CD4-positive, alpha-beta T cell treated with Interleukin-15 for 1 hour (primary cell): ENCODE data around the gene AHNAK2.
"Not testable (repeated sequence)": the region's sequence is repeated elsewhere in the genome, so short reads cannot be mapped to it uniquely, and the experiment has no call there.

Source experiments
- DNase-seq: peaks from one replicate; pipeline ENCODE4 v3.0.0-alpha.2; 2020

Gene AHNAK2

GRCh38 chr14:104895207-104895785 is 82.9 kb downstream of the AHNAK2 start:
- no peak for DNase-seq

GRCh38 chr14:104894331-104895206 is 83.6 kb downstream of the AHNAK2 start:
- no peak for DNase-seq

GRCh38 chr14:104893435-104894207 is 84.6 kb downstream of the AHNAK2 start:
- DNase-seq, result no peak

DNA sequence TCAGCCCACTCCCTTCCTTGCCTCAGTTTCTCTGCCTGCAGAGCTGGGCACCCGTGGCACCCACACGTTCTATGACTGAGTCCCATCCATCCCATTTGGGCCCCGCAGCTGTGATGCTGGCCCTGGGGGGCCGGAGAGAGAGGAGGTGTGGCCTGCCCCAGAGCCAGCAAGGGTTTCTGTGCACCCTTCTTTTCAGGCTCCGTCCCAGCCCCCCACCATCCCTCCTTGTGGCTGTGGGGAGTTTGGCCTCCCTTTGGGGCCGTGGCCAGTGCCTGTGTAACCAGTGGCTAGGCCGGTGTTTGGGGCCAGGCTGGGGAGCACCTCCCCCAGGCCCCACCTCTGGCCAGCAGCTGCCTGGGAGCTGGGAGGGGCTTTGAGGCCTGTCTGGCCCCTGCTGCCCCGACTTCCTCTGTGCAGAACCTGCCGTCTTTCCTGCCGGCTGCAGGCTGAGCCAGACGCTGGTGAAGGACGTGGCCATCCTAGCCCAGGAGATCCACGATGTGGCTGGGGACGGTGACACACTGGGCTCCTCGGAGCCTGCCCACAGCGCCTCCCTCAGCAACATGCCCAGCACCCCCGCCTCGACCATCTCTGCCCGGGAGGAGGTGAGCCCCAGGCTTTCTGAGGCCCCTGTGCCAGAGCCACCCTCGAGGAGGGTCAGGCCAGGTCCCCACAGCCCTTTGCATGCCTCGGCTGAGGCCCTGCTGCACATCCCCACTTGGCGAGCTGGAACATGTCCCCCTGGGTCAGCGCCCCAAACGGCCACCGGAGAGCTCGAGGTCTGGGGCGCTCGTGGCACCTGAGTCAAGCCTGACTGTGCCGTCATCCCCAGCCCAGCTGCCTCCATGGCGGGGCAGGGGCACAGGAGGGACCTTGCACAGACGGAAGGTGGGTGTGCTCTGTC is 85.4 kb downstream of the AHNAK2 start:
- DNase-seq, result no peak

GRCh38 chr14:104891664-104892530 is 86.3 kb downstream of the AHNAK2 start:
- DNase-seq, result no peak

GRCh38 chr14:104891121-104891551 is 87.0 kb downstream of the AHNAK2 start:
- no peak for DNase-seq

- DNase-seq, result not testable (repeated sequence)
Measured at GRCh38 chr14:104890292-104890691, 87.9 kb downstream of the AHNAK2 start.

DNA sequence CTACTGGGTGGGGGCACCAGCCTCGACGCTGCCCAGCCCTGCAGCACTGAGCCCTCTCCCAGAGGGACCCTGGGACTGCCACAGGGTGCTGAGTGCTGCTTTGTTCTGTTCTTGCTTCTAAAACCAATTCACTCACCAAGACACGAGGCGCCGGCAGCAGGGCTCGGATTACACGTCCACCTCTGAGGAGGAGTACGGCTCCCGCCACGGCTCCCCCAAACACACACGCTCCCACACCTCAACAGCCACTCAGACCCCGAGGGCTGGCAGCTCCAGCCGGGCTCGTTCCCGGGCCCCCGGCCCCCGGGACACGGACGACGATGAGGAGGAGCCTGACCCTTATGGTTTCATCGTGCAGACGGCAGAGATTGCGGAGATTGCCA is 88.8 kb downstream of the AHNAK2 start:
- DNase-seq, result no peak

- no peak for DNase-seq
Measured at GRCh38 chr14:104888489-104889374, 89.4 kb downstream of the AHNAK2 start.

GRCh38 chr14:104887623-104888488 is 90.3 kb downstream of the AHNAK2 start:
- no peak for DNase-seq
